Measurements from ENCODE around the gene RABL2A.
"Not testable (repeated sequence)": the region's sequence is repeated elsewhere in the genome, so short reads cannot be mapped to it uniquely, and the experiment has no call there.

The RABL2A gene

DNA sequence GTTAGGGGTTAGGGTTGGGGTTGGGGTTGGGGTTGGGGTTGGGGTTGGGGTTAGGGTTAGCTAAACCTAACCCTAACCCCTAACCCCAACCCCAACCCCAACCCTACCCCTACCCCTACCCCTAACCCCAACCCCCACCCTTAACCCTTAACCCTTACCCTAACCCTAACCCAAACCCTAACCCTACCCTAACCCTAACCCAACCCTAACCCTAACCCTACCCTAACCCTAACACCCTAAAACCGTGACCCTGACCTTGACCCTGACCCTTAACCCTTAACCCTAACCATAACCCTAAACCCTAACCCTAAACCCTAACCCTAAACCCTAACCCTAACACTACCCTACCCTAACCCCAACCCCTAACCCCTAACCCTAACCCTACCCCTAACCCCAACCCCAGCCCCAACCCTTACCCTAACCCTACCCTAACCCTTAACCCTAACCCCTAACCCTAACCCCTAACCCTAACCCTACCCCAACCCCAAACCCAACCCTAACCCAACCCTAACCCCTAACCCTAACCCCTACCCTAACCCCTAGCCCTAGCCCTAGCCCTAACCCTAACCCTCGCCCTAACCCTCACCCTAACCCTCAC, 24.1 kb upstream of the RABL2A start:
- peak overlapping the region; percentile 71 for H3K4me3 ChIP-seq (ENCODE audit: low read depth, low read length)
- TF ChIP-seq, protein P1, sequence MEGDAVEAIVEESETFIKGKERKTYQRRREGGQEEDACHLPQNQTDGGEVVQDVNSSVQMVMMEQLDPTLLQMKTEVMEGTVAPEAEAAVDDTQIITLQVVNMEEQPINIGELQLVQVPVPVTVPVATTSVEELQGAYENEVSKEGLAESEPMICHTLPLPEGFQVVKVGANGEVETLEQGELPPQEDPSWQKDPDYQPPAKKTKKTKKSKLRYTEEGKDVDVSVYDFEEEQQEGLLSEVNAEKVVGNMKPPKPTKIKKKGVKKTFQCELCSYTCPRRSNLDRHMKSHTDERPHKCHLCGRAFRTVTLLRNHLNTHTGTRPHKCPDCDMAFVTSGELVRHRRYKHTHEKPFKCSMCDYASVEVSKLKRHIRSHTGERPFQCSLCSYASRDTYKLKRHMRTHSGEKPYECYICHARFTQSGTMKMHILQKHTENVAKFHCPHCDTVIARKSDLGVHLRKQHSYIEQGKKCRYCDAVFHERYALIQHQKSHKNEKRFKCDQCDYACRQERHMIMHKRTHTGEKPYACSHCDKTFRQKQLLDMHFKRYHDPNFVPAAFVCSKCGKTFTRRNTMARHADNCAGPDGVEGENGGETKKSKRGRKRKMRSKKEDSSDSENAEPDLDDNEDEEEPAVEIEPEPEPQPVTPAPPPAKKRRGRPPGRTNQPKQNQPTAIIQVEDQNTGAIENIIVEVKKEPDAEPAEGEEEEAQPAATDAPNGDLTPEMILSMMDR (IDR thresholded peaks at IDR 0.05; ENCODE audit: low read depth, low read length), result no peak

DNA sequence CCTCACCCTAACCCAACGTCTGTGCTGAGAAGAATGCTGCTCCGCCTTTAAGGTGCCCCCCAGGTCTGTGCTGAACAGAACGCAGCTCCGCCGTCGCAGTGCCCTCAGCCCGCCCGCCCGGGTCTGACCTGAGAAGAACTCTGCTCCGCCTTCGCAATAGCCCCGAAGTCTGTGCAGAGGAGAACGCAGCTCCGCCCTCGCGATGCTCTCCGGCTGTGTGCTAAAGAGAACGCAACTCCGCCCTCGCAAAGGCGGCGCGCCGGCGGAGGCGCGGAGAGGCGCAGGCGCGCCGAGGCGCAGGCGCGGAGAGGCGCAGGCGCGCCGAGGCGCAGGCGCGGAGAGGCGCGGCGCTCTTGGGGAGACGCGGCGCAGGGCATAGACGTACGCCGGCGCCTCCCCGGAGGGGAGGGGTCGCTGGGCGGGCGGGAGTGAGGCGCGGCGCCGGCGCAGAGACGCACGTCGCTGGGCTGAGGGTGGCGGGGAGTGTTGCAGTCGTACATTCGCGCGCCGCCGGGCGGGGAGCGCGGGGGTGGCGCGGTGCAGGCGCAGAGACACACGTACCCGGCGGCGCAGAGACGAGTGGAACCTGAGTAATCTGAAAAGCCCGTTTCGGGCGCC, 23.5 kb upstream of the RABL2A start:
- peak overlapping the region; percentile 71 for H3K4me3 ChIP-seq (ENCODE audit: low read depth, low read length)

DNA sequence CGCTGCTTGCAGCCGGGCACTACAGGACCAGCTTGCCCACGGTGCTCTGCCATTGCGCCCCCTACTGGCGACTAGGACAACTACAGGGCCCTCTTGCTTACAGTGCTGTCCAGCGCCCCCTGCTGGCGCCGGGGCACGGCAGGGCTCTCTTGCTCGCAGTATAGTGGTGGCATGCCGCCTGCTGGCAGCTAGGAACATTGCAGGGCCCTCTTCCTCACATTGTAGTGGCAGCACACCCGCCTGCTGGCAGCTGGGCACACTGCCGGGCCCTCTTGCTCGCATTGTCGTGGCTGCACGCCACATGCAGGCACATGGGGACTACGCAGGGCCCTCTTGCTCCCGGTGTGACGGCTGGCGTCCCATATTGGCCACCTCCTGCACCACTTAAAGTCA, 23.0 kb upstream of the RABL2A start:
- peak overlapping the region; percentile 61 for H3K4me3 ChIP-seq (ENCODE audit: low read depth, low read length)
- TF ChIP-seq, protein P1 (IDR thresholded peaks at IDR 0.05; ENCODE audit: low read depth, low read length), result peak; percentile 99

DNA sequence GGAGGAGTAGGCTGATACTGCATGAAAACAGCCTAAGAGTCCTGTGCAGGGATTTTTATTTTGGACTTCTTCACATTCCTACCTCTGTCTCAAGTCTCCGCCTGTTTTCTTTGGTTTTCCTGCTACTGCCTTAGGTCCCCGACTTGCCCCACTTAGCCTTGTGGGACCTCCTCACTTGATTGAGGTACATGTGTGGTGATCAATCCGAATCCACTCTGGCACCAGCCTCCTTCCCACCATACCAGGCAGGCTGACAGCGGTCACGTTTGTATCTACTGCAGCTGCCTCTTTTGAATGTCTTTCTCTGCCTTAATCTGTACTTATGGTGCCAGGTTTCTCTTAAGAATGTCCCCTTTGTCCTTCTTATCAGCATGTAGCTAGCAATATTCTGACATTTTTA, 22.4 kb upstream of the RABL2A start:
- H3K4me3 ChIP-seq (ENCODE audit: low read depth, low read length), result not testable (repeated sequence)

DNA sequence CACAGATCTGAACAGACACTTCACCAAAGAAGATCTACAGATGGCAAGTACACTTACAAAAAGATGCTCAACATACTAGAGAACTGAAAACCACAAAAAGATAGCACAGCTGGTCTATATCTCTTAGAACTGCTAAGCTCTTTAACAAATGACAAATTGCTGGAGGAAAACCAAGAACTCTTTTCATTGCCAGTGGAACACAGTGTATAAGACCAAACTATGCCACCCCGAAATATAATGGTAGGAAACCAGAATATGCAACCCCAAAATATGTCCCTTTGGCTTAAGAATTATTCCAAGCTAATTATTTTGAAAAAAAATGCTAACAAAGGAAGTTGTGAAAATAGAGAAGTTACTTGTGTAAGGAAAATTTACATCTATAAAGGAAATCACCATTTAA, 21.0 kb upstream of the RABL2A start:
- H3K4me3 ChIP-seq (ENCODE audit: low read depth, low read length), result not testable (repeated sequence)

DNA sequence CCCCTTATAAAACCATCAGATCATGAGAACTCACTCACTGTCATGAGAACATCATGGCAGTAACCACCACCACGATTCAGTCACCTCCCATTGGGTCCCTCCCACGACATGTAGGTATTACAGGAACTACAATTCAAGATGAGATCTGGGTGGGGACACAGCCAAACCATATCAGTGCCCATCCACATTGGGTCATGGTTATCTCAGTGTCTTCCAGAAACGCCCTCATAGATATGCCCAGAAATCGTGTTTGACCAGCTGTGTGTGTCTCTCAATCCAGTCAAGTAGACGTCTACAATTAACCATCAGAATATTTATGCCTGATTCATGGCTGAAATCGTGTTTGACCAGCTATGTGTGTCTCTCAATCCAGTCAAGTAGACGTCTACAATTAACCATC, 17.2 kb upstream of the RABL2A start:
- H3K4me3 ChIP-seq (ENCODE audit: low read depth, low read length), result not testable (repeated sequence)

DNA sequence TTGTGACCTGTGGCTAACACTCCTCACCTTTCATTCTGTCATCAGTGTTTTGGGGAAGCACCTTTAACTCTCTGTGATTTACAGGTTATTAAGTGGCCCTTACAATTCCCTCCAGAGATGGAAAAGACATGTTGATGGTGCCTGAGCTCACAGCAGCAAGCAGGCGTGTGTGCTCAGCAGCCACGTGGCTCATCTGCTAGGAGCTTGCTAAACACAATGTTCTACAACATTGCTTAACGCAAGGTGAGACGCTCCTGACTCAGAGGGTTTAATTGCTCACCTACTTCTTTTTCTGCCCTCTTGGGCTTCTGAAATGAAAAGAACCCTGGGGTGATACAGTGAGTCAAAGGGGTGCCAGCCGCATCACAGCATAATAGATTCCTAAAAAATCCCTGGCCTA, 6.1 kb upstream of the RABL2A start:
- H3K4me3 ChIP-seq (ENCODE audit: low read depth, low read length), result not testable (repeated sequence)

DNA sequence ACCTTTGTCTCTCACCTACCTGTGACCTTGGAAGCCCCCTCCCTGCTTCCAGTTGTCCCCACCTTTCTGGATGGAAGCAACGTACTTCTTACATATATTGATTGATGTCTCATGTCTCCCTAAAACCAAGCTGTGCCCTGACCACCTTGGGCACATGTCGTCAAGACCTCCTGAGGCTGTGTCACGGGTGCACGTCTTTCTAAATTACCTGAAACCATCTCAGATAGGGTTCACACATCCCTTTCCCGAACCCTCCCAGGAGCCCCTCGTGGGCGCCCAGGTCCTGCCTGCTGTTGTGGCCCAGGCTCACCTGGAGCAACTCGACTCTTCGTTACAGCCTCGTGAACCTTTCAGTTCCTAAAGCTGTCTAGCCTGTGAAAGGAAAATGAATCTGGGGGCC, 1.2 kb upstream of the RABL2A start:
- H3K4me3 ChIP-seq (ENCODE audit: low read depth, low read length), result not testable (repeated sequence)

DNA sequence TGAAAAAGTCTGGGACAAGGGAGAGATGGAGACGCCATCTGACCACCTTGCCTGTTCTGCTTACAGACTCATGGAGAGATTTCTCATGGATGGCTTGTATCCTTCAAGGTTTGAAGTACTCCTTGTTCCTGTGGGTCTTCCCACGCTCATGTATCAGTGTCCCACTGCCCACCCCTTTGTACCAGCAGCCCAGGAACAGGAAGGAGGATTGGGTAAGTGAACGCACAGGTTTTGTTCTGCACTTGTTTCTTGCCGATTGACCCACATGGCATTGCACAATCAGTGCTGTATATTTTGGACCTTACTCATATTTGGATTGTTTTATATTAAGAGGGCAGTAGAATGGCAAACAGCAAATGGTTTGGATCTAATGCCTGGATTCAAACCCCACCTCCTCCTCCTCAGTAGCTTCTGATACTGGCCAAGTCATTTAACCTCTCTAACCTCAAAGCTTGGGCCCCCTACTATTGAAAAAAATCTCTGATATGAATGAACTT, 5.8 kb downstream of the RABL2A start:
- not testable (repeated sequence) for H3K4me3 ChIP-seq (ENCODE audit: low read depth, low read length)

DNA sequence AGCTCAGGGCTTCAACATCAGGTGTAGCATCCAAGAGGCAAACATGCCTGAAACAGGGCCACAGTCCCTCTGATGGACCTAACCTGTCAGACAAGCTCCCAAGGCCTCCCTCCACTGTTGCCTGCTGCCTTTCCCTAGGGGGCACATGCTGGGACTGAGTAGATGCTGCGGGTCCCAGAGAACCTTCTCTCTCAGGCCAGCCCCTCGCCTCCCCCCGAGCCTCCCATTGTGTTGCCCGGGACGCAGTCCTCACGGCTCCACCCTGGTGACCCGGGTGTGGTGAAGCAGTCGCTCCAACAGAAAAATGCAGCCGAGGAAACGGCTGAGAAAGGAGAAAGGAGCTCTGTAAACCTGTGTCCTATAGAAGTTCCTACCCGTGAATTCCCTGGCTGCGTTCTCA, 8.3 kb downstream of the RABL2A start:
- not testable (repeated sequence) for H3K4me3 ChIP-seq (ENCODE audit: low read depth, low read length)

DNA sequence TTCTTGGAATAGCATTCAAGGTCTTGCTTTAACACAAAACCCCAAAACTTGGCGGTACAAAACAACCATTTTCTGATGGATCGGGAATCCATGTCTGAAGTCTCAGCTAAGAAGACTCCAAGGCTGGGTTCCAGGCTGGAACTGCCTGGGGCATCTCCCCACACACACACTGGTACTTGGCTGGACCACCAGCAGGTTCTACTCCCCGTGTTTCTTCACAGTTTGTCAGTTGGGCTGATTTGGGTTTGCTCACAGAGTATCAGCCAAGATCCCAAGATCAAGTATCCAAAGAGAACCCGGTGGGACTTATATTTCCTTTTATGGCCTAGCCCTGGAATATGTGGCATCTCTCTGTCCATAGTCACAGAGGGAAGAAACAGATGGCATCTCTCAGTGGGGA, 9.2 kb downstream of the RABL2A start:
- H3K4me3 ChIP-seq (ENCODE audit: low read depth, low read length), result not testable (repeated sequence)

DNA sequence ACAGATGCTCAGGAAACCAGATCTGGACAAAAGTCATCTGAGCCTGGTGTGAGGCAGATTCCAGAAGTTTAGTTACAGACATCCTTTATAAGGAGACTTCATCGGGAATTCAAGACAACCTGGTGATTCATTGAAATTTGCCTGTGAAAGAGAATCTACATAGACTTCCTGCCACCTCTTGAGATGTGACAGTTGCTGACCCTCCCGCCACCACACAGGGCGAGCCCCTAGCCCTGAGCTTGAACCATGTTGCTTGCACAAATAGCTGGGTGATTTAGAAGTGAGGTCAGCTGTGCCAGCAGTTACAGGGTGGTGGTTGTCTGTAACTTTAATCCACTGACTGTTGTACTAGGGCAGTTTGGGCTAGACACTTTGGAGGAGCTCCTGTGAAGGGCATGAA, 11.0 kb downstream of the RABL2A start:
- not testable (repeated sequence) for H3K4me3 ChIP-seq (ENCODE audit: low read depth, low read length)

DNA sequence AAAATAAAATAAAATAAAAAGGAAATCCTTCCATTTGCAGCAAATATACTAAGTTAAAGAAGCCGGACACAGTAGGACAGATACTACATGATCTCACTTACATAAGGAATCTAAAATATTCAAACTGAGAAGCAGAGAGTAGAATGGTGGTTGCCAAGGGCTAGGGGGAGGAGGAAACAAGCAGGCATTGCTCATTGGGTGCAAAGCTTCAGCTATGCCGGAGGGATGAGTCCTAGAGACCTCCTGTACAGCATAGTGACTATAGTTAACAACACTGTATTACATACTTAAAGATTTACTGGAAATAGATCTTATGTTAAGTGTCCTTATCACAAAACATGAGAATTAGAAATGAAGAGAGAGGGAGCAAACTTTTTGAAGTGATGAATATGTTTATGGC, 19.2 kb downstream of the RABL2A start:
- not testable (repeated sequence) for H3K4me3 ChIP-seq (ENCODE audit: low read depth, low read length)

DNA sequence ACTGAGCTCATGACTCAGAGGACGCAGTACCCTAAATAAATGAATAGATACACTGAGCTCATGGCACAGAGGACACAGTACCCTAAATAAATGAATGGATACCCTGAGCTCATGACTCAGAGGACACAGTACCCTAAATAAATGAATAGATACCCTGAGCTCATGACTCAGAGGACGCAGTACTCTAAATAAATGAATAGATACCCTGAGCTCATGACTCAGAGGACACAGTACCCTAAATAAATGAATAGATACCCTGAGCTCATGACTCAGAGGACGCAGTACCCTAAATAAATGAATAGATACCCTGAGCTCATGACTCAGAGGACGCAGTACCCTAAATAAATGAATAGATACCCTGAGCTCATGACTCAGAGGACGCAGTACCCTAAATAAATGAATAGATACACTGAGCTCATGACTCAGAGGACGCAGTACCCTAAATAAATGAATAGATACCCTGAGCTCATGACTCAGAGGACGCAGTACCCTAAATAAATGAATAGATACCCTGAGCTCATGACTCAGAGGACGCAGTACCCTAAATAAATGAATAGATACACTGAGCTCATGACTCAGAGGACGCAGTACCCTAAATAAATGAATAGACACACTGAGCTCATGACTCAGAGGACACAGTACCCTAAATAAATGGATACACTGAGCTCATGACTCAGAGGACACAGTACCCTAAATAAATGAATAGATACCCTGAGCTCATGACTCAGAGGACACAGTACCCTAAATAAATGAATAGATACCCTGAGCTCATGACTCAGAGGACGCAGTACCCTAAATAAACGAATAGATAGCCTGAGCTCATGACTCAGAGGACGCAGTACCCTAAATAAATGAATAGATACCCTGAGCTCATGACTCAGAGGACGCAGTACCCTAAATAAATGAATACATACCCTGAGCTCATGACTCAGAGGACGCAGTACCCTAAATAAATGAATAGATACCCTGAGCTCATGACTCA, 24.1 kb downstream of the RABL2A start:
- H3K4me3 ChIP-seq (ENCODE audit: low read depth, low read length), result not testable (repeated sequence)

DNA sequence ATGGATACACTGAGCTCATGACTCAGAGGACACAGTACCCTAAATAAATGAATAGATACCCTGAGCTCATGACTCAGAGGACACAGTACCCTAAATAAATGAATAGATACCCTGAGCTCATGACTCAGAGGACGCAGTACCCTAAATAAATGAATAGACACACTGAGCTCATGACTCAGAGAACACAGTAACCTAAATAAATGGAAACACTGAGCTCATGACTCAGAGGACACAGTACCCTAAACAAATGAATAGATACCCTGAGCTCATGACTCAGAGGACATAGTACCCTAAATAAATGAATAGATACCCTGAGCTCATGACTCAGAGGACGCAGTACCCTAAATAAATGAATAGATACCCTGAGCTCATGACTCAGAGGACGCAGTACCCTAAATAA, 25.5 kb downstream of the RABL2A start:
- H3K4me3 ChIP-seq (ENCODE audit: low read depth, low read length), result not testable (repeated sequence)

DNA sequence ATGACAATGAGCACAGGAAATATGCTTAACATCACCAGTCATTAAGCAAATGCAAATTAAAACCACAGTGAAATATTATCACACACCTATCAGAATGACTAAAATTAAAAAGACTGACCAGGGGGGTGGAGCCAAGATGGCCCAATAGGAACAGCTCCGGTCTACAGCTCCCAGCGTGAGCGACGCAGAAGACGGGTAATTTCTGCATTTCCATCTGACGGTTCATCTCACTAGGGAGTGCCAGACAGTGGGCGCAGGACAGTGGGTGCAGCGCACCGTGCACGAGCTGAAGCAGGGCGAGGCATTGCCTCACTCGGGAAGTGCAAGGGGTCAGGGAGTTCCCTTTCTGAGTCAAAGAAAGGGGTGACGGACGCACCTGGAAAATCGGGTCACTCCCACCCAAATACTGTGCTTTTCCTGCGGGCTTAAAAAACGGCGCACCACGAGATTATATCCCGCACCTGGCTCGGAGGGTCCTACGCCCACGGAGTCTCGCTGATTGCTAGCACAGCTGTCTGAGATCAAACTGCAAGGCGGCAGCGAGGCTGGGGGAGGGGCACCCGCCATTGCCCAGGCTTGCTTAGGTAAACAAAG, 29.1 kb downstream of the RABL2A start:
- not testable (repeated sequence) for H3K4me3 ChIP-seq (ENCODE audit: low read depth, low read length)

DNA sequence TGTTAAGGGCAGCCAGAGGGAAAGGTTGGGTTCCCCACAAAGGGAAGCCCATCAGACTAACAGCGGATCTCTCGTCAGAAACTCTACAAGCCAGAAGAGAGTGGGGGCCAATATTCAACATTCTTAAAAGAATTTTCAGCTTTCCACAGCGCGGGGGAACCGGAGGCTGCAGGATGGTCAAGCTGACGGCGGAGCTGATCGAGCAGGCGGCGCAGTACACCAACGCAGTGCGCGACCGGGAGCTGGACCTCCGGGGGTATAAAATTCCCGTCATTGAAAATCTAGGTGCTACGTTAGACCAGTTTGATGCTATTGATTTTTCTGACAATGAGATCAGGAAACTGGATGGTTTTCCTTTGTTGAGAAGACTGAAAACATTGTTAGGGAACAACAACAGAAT, 30.7 kb downstream of the RABL2A start:
- H3K4me3 ChIP-seq (ENCODE audit: low read depth, low read length), result not testable (repeated sequence)

Measured in WI38 (cell line).